ENCODE data around the gene MYO9A. TPM values are rescaled to one million over a fixed set of nuclear protein-coding genes. Genes with fewer than 3 reads are reported as not detected.

MYO9A gene
- total RNA-seq, 1 donor: 59.0 TPM

DNA sequence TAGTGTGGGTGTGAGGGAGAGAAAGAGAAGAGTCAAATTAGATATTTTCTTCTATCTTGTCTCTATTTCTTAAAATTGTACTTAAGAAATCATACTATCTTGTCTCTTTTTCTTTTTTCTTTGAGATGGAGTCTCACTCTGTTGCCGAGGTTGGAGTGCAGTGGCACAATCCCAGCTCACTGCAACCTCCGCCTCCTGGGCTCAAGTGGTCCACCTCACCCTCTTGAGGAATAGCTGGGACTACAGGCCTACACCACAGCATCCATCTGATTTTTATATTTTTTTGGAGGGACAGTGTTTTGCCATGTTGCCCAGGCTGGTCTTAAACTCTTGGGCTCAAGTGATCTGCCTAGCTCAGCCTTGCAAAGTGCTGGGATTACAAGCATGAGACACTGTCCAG is 104.2 kb downstream of the MYO9A start:
- peaks cover 9% of the 10 kb centered on the region for H3K36me3 ChIP-seq (ENCODE audit: insufficient read depth, low read length)
- H3K9me3 ChIP-seq (ENCODE audit: low read depth, low read length): no peaks in the 10 kb centered on the region
- no peaks in the 10 kb centered on the region for H4K20me1 ChIP-seq (ENCODE audit: insufficient read depth, low read length)

GRCh38 chr15:72011302-72011942 is 106.5 kb downstream of the MYO9A start:
- no peak overlapping the region for H2AFZ ChIP-seq (ENCODE audit: low read length)
- no peak for TF ChIP-seq CTCF (IDR thresholded peaks at IDR 0.05; ENCODE audit: extremely low read depth, low read depth, low read length)
- no peak overlapping the region for H3K4me3 ChIP-seq (ENCODE audit: insufficient read depth, low read length)
- H3K36me3 ChIP-seq (ENCODE audit: insufficient read depth, low read length): peaks cover 9% of the 10 kb centered on the region
- H4K20me1 ChIP-seq (ENCODE audit: insufficient read depth, low read length): no peaks in the 10 kb centered on the region
- no peaks in the 10 kb centered on the region for H3K9me3 ChIP-seq (ENCODE audit: low read depth, low read length)
- DNase-seq (ENCODE audit: insufficient read length, low spot score, missing footprints): no peak
- no peak overlapping the region for H3K27ac ChIP-seq (ENCODE audit: low read depth, low read length)
- no peak overlapping the region for H3K4me2 ChIP-seq (ENCODE audit: insufficient read depth, low read length)
- H3K27me3 ChIP-seq (ENCODE audit: insufficient read depth, low read length): no peaks in the 10 kb centered on the region
- H3K4me1 ChIP-seq (ENCODE audit: insufficient read depth, low read length): no peaks in the 10 kb centered on the region
- no peaks in the 10 kb centered on the region for H3K79me2 ChIP-seq (ENCODE audit: insufficient read depth, low read length)

More for the DNA sequence above, 104.2 kb downstream of the MYO9A start:
- Histone ChIP-seq H3K4me3 (ENCODE audit: insufficient read depth, low read length) (no peak overlapping the region), H3K27me3 (ENCODE audit: insufficient read depth, low read length) (no peaks in the 10 kb centered on the region), H2AFZ (ENCODE audit: low read length) (no peak overlapping the region), H3K4me2 (ENCODE audit: insufficient read depth, low read length) (no peak overlapping the region), H3K27ac (ENCODE audit: low read depth, low read length) (no peak overlapping the region), H3K4me1 (ENCODE audit: insufficient read depth, low read length) (no peaks in the 10 kb centered on the region), H3K79me2 (ENCODE audit: insufficient read depth, low read length) (no peaks in the 10 kb centered on the region)
- TF ChIP-seq CTCF (IDR thresholded peaks at IDR 0.05; ENCODE audit: extremely low read depth, low read depth, low read length): no peak
- no peak for DNase-seq (ENCODE audit: insufficient read length, low spot score, missing footprints)

DNA sequence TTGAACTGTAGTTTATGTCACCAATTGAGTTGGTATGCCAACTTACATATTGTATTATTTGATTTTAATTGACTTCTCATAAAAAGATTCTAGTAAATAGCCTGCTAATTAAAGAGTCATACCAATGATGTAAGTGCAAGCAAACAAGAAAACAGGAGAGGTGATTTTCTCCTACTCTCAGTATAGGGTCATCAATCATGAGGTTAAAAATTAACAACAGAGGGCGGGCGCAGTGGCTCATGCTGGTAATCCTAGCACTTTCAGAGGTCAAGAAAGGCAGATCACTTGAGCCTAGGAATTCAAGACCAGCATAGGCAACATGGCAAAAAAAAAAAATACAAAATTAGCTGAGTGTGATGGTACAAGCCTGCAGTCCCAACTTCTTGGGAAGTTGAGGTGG is 108.7 kb downstream of the MYO9A start:
- H3K4me2 ChIP-seq (ENCODE audit: insufficient read depth, low read length): no peak overlapping the region
- no peaks in the 10 kb centered on the region for H3K9me3 ChIP-seq (ENCODE audit: low read depth, low read length)
- no peaks in the 10 kb centered on the region for H3K27me3 ChIP-seq (ENCODE audit: insufficient read depth, low read length)
- TF ChIP-seq CTCF (IDR thresholded peaks at IDR 0.05; ENCODE audit: extremely low read depth, low read depth, low read length): no peak
- DNase-seq (ENCODE audit: insufficient read length, low spot score, missing footprints): no peak
- H3K4me1 ChIP-seq (ENCODE audit: insufficient read depth, low read length): no peaks in the 10 kb centered on the region
- H4K20me1 ChIP-seq (ENCODE audit: insufficient read depth, low read length): no peaks in the 10 kb centered on the region
- H3K36me3 ChIP-seq (ENCODE audit: insufficient read depth, low read length): peaks cover 14% of the 10 kb centered on the region
- no peak overlapping the region for H3K27ac ChIP-seq (ENCODE audit: low read depth, low read length)
- H3K79me2 ChIP-seq (ENCODE audit: insufficient read depth, low read length): no peaks in the 10 kb centered on the region
- H3K4me3 ChIP-seq (ENCODE audit: insufficient read depth, low read length): no peak overlapping the region
- H2AFZ ChIP-seq (ENCODE audit: low read length): no peak overlapping the region

DNA sequence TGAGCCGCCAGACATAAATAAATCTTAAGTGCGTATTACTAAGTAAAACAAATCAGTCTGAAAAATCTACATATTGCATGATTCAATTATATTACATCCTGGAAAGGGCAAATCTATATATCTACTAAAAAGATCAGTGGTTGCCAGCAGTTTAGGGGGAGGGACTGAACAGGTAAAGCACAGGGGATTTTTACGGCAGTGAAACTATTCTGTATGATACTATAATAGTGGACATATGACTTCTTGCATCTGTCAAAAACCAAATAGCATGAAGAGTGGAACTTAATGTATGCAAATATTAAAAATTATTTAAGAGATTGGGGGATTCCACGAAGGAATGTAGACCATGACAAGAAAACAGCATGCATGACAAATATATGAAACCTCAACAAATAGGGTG is 111.6 kb downstream of the MYO9A start:
- no peak for TF ChIP-seq CTCF (IDR thresholded peaks at IDR 0.05; ENCODE audit: extremely low read depth, low read depth, low read length)
- H4K20me1 ChIP-seq (ENCODE audit: insufficient read depth, low read length): no peaks in the 10 kb centered on the region
- no peak overlapping the region for H3K4me2 ChIP-seq (ENCODE audit: insufficient read depth, low read length)
- DNase-seq (ENCODE audit: insufficient read length, low spot score, missing footprints): no peak
- peaks cover 14% of the 10 kb centered on the region for H3K36me3 ChIP-seq (ENCODE audit: insufficient read depth, low read length)
- no peaks in the 10 kb centered on the region for H3K27me3 ChIP-seq (ENCODE audit: insufficient read depth, low read length)
- no peak overlapping the region for H3K4me3 ChIP-seq (ENCODE audit: insufficient read depth, low read length)
- no peaks in the 10 kb centered on the region for H3K4me1 ChIP-seq (ENCODE audit: insufficient read depth, low read length)
- no peaks in the 10 kb centered on the region for H3K9me3 ChIP-seq (ENCODE audit: low read depth, low read length)
- H3K79me2 ChIP-seq (ENCODE audit: insufficient read depth, low read length): no peaks in the 10 kb centered on the region
- no peak overlapping the region for H3K27ac ChIP-seq (ENCODE audit: low read depth, low read length)
- H2AFZ ChIP-seq (ENCODE audit: low read length): no peak overlapping the region
